HG03280 (cell line): ENCODE data around the gene FBXL4.
A peak's percentile ranks its signal among the peaks of the same experiment; 100 is the strongest.

Source experiments
- ATAC-seq: cut with Tn5 transposase; IDR thresholded peaks from one replicate; pipeline ENCODE4 v1.9.1; 2021; ENCODE audit warnings: mild to moderate bottlenecking, moderate library complexity; ENCODE audit not compliant: unreplicated experiment

Gene FBXL4

GRCh38 chr6:98947411-98948292 is at the start of gene FBXL4:
FBXL4 (minus strand) TSS chr6:98947946; CDS start chr6:98926988, 20,958 bp downstream.
- ATAC-seq: peak; percentile 83

GRCh38 chr6:98995116-98995515 is 47.4 kb upstream of the FBXL4 start:
- no peak for ATAC-seq

GRCh38 chr6:98992535-98992934 is 44.8 kb upstream of the FBXL4 start:
- ATAC-seq: no peak

- ATAC-seq: no peak
Measured at GRCh38 chr6:98986071-98986615, 38.4 kb upstream of the FBXL4 start.

- no peak for ATAC-seq
Measured at GRCh38 chr6:98985391-98985790, 37.6 kb upstream of the FBXL4 start.

- no peak for ATAC-seq
Measured at GRCh38 chr6:98984121-98984520, 36.4 kb upstream of the FBXL4 start.

GRCh38 chr6:98981473-98981872 is 33.7 kb upstream of the FBXL4 start:
- no peak for ATAC-seq

- ATAC-seq: no peak
Measured at GRCh38 chr6:98980819-98981218, 33.1 kb upstream of the FBXL4 start.

GRCh38 chr6:98977671-98978292 is 30.0 kb upstream of the FBXL4 start:
- ATAC-seq: no peak

- ATAC-seq: no peak
Measured at GRCh38 chr6:98976674-98977385, 29.1 kb upstream of the FBXL4 start.

GRCh38 chr6:98975421-98975820 is 27.7 kb upstream of the FBXL4 start:
- ATAC-seq: no peak

- ATAC-seq: no peak
Measured at GRCh38 chr6:98974309-98974708, 26.6 kb upstream of the FBXL4 start.

- ATAC-seq: no peak
Measured at GRCh38 chr6:98973571-98973970, 25.8 kb upstream of the FBXL4 start.

GRCh38 chr6:98971303-98971702 is 23.6 kb upstream of the FBXL4 start:
- ATAC-seq: no peak

GRCh38 chr6:98970469-98970868 is 22.7 kb upstream of the FBXL4 start:
- no peak for ATAC-seq

- ATAC-seq: no peak
Measured at GRCh38 chr6:98967616-98968015, 19.9 kb upstream of the FBXL4 start.

- no peak for ATAC-seq
Measured at GRCh38 chr6:98959631-98960030, 11.9 kb upstream of the FBXL4 start.

GRCh38 chr6:98958776-98959175 is 11.0 kb upstream of the FBXL4 start:
- ATAC-seq: no peak

- no peak for ATAC-seq
Measured at GRCh38 chr6:98957450-98957849, 9.7 kb upstream of the FBXL4 start.

GRCh38 chr6:98949589-98949988 is 1.8 kb upstream of the FBXL4 start:
- no peak for ATAC-seq

GRCh38 chr6:98946879-98947410 is 801 bp downstream of the FBXL4 start:
- peak; percentile 21 for ATAC-seq
